ENCODE measurements around the gene LAMTOR3. TPM values are rescaled to one million over a fixed set of nuclear protein-coding genes. Genes with fewer than 3 reads are reported as not detected.

Gene LAMTOR3
- total RNA-seq, 4 donors from 2014 or later = 27.3 to 63.6 (median 52.5) TPM

DNA sequence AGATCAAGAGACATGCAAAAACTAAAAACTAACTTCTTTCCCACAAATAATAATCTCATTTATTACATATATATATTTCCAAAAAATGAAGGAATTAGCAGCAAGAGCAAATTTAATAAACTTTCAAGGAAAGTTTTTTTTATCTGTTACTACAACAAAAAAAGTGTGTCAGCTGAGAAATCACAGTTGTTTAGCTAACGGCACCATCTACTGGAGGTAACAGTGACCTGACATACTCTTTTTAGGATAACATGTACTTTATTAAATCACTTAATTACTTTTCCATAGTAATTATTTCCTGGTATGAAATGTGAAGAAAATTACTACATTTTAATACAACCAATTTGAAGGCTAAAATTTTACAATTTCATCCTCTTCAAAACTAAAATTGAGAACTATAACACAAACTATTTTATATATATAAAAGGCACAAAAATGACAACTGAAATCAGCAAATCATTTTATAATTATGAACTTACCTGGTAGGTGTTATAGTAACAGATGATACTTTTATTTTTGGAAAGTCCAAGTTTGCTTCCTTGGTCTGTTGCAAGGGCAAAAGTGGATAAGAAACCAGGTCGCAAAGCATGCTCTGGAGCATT is 9.1 kb downstream of the LAMTOR3 start:
- TF ChIP-seq, protein P1, sequence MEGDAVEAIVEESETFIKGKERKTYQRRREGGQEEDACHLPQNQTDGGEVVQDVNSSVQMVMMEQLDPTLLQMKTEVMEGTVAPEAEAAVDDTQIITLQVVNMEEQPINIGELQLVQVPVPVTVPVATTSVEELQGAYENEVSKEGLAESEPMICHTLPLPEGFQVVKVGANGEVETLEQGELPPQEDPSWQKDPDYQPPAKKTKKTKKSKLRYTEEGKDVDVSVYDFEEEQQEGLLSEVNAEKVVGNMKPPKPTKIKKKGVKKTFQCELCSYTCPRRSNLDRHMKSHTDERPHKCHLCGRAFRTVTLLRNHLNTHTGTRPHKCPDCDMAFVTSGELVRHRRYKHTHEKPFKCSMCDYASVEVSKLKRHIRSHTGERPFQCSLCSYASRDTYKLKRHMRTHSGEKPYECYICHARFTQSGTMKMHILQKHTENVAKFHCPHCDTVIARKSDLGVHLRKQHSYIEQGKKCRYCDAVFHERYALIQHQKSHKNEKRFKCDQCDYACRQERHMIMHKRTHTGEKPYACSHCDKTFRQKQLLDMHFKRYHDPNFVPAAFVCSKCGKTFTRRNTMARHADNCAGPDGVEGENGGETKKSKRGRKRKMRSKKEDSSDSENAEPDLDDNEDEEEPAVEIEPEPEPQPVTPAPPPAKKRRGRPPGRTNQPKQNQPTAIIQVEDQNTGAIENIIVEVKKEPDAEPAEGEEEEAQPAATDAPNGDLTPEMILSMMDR (IDR thresholded peaks at IDR 0.05; ENCODE audit: low read depth) = no peak

GRCh38 chr4:99879458-99879857 is 14.8 kb downstream of the LAMTOR3 start:
- TF ChIP-seq, protein P1 (IDR thresholded peaks at IDR 0.05; ENCODE audit: low read depth) = no peak

DNA sequence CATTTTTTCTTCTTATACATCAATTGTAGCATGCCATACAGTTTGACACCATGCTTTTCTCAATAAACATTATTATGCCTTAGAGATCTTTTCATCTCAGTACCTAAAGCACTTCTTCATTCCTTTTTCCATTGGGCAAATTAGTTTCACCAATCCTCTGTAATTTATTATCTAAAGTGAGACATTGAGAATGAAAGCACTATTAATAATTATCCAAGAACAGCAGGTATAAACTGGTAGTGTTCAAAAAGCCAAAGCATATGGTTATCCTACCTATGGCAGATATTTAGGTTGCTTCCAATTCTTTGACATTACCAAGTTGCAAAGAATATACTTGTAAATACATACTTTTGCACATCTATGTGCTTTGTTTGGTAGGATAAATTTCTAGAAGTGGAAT is 15.6 kb downstream of the LAMTOR3 start:
- TF ChIP-seq, protein P1 (IDR thresholded peaks at IDR 0.05; ENCODE audit: low read depth) = no peak

DNA sequence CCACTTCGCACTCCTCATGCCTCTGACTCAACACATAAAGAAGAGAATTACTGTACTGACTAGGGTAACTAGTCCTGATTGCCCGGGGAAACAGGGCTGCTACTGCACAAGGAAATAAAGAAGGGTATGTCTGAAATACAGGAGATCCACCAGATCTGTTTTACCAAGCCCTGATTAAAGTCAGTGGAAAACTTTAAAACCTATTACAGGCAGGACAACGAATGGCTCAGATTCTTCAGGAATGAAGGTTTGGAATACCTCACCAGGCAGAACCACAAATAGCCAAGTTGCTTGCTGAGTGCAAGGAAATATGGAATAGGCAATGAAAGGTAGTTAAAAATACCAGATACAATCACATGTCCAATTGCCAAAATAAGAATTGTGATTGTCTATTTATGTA is 17.3 kb downstream of the LAMTOR3 start:
- TF ChIP-seq, protein P1 (IDR thresholded peaks at IDR 0.05; ENCODE audit: low read depth) = no peak

GRCh38 chr4:99875071-99875470 is 19.2 kb downstream of the LAMTOR3 start:
- TF ChIP-seq, protein P1 (IDR thresholded peaks at IDR 0.05; ENCODE audit: low read depth) = no peak

DNA sequence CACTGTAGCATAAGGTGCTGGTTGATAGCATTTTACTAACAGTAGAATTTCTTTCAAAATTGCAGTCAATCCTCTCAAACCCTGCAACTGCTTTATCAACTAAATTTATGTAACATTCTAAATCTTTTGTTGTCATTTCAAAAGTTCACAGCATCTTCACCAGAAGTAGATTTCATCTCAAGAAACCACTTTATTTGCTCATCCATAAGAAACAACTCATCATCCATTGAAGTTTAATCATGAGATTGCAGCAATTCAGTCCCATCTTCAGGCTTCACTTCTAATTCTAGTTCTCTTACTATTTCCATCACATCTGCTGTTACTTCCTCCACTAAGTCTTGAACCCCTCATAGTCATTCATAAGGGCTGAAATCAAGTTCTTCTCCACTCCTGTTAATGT is 21.7 kb downstream of the LAMTOR3 start:
- TF ChIP-seq, protein P1 (IDR thresholded peaks at IDR 0.05; ENCODE audit: low read depth) = no peak

DNA sequence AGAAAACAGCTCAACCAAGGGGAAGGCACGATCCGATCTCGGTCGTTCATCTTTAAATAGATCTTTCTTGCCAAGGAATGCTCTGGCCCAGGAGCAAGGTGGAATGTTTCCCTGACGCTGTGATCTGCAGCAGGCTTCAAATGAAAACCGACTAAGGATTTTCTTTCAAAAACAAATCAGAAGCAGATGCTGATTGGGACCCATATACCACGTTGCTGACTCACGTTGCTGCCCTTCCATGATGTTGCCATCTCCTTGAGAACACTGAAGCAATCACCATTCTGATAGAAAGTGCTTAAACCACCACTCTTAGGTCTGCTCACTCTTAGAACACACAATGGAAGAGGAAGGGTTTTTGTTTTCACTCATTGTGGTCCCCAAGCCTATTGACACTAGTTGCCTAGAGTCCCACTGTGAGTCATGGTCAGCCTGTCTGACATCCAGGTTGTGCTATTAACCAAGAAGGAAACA is 26.1 kb downstream of the LAMTOR3 start:
- TF ChIP-seq, protein P1 (IDR thresholded peaks at IDR 0.05; ENCODE audit: low read depth) = no peak

All from subcutaneous adipose tissue (tissue), 4 donors.